Measurements from ENCODE around the gene CCR8. TPM values are rescaled to one million over a fixed set of nuclear protein-coding genes. Genes with fewer than 3 reads are reported as not detected.

Gene CCR8
- total RNA-seq, 4 donors from 2014 or later: 0.22 TPM; not detected in 3

Other genes starting within 250 kb of the CCR8 start
- 100 to 1,000 TPM in 1 of 4 donors, 10 to 100 TPM in 3; 26.4 to 102 (median 43.8) TPM for gene GORASP1, start 222.1 kb upstream of the CCR8 start, total RNA-seq
- gene TTC21A, start 222.0 kb upstream of the CCR8 start, total RNA-seq: 1 to 10 TPM; 1.6 to 2.9 (median 2.5) TPM
- 10 to 100 TPM; 11.9 to 35.6 (median 19.7) TPM for gene CSRNP1, start 176.1 kb upstream of the CCR8 start, total RNA-seq
- gene XIRP1, start 137.1 kb upstream of the CCR8 start, total RNA-seq: under 1 TPM in 2 of 4 donors, not detected in 2; 0.18 to 0.19 TPM
- gene CX3CR1, start 49.7 kb upstream of the CCR8 start, total RNA-seq: under 1 TPM in 3 of 4 donors, not detected in 1; 0.35 to 0.57 (median 0.44) TPM
- 10 to 100 TPM in 2 of 4 donors, 1 to 10 TPM in 2; 6.2 to 21.7 (median 12.6) TPM for gene SLC25A38, start 53.7 kb downstream of the CCR8 start, total RNA-seq
- gene RPSA, start 77.0 kb downstream of the CCR8 start, total RNA-seq: 1,000 to 10,000 TPM in 3 of 4 donors, 100 to 1,000 TPM in 1; 868 to 1,955 (median 1,497) TPM
- not detected for gene MOBP, start 138.0 kb downstream of the CCR8 start, total RNA-seq

All from esophagus squamous epithelium (tissue), 4 donors.